ENCODE data around the gene DNAJC10. TPM values are rescaled to one million over a fixed set of nuclear protein-coding genes. Genes with fewer than 3 reads are reported as not detected.

Gene DNAJC10
- polyA plus RNA-seq, 1 donor = 52.3 TPM

DNA sequence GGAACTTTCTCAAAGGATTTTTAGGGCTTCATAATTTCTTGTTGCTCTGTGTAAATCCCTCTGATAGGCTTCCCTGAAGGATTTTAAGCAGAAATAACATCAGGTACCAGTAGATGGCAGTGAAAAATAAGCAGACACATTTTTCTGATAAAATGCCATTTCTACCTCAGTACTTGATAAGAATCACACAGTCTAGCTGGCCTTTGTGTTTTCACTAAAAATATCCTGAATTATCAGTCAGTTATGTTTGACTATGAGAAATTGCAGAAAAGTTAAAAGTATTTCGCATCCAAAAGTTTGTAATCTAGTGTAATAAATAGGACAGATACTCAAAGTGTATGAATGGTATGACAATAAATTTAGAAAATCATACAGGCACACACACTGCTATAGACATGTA, 68.7 kb downstream of the DNAJC10 start:
- peak; percentile 8 for DNase-seq

DNA sequence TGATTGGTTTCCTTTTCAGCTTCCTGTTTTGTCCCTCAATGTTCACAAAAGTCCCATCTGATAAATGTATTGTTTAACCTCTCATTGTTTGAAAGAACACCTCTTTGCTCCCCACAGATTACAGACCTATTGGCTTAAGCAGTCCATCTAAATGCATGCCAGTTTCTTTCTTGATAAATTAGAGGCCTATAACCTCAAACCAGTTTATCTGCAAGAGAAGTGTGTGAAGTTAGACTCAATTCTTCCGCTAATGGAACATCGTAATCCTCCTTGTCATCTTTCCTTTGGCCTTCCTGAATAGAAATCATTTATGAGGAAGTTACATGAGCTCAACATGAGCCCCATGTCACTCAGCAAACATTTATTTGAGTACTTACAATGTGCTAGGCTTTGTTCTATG, 76.4 kb downstream of the DNAJC10 start:
- DNase-seq = no peak

DNA sequence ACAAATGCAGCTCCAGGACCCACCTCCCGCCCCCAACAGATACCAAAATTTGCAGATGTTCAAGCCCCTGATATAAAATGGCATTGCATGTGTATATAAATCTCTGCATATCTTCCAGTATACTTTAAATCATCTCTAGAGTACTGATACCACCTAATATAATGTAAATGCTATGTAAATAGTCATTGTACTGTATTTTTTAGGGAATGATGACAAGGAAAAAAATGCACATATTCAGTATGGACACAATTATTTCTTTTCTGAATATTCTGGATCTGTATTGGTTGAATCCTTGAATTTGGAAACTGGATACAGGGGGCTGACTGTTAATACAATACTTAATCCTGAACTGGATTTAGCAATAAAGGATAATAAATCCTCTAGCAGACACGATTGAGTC, 82.7 kb downstream of the DNAJC10 start:
- no peak for DNase-seq

DNA sequence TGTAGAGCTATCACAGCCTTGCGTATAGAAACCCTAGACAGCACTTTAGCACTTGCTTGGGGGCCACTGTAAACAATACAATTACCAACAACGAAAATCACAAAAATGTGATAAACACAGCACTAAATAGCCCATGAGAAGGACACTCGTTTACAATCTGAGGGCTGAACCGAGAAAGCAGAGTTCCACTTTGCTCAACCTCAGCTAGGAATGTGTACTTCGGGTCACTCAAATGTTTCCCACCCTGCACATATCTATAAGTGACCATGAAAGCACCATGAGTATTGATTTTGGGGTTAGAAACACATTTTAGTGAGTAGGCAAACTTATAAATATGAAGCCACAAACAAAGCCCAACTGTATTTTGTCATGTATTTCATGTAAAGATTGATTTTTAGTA, 88.1 kb downstream of the DNAJC10 start:
- DNase-seq = no peak

DNA sequence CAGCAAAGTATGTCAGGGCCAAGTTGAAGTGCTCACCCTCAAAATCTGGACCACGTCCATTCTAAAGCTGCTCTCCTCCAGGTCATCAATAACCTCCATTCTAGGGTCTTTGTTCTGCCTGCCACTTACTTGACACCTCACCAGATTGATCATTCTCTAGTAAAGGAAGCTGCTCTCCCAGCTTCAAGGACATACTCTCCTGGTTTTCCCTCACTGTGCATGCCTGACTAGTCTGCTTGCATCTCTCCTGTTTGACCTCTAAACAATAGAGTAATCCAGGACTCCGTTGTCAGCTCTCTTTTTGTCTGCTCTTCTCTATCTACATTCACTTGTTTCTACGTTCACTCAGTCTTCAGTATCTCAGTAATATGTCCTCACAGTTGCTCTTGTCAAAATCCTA, 91.3 kb downstream of the DNAJC10 start:
- DNase-seq = no peak

DNA sequence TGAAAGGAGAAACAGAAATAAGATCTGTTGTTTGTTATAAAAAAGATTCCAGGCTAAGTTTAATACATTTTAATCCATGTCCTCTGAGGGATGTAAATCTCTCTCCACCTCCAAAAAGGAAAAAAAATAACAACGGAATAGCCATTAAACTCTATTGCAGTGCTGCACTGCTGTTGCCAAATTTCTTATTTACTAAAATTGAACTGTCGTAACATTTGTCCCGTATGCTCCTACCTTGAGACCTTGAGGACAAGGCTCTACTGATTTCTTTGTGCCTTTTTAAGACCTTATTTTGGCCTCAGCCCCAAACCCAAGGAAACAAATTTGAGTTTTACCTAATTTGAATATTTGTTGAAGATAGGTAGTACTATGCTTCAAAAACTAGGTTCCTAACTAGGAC, 94.0 kb downstream of the DNAJC10 start:
- DNase-seq = no peak

DNA sequence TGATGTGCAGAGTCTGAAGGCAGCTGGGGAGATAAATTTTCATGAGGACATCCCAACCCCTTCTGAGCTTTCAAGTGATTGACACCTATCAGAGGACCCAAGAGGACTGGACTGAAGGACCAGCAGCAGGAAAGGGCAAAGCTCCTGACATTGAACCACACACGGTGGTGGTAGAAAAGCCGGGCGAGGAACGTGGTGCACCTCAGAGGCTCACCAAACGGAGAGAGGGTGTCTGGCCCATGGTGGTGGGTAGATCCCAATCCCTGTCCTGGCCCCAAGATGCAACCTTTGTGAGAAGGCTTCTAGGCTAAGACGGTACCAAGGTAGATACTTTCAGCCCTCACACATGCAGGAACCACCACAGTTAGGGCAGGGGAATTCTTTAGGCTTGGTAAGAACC, 98.3 kb downstream of the DNAJC10 start:
- no peak for DNase-seq

DNA sequence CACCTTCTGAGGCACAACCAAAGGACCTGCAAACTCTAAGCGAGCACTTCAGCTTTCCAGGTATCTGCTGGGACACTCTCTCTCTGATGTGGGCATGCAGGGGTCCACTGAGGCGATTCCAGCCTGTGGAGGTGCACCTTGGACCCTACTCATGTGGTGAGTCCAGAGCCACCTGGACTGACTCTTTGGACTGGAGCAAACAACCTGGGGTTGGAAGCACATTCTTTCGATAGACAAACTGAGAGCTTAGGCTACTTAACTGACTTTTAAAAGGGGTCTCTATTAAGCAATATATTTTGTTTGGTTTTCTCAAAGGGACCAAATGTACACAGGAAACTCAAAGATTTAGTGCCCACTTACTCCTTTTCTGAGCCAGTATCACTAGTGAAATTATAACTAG, 98.7 kb downstream of the DNAJC10 start:
- DNase-seq = no peak

DNA sequence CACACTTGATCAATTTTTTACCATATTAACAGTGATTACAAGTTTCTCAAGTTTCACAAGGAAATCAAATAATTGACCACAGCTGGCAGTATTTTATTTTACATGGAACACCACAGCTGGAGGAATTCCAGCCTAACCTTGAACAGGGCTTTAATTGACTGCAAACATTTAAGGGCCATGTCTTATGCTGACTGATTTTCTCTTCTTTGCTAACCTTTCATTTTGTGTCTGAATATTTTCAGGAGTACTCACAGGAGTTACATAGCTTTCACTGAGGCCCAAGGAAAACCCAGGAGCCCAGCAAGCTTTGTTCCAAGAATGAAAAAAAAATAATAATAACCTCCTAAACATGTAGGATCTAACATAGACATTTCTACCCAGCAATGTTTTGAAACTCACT, 100.8 kb downstream of the DNAJC10 start:
- DNase-seq = no peak

DNA sequence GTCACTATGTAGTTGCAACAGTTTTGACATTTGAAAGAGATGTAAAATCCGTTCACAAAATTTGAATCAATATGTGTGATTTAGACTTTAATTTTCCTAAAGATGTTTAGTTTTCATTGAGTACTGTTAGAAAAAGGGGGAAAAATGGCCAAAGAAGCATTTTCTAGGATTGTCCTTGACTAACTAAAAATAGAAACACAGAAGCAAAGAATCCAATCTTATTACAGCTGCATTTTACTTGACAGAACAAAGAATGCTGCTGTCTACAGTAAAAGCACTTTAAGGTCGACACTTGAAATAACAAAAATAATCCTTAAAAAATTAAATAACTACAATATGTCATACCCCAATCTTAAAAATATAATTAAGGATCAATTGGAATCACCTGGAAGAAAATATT, 101.5 kb downstream of the DNAJC10 start:
- no peak for DNase-seq

DNA sequence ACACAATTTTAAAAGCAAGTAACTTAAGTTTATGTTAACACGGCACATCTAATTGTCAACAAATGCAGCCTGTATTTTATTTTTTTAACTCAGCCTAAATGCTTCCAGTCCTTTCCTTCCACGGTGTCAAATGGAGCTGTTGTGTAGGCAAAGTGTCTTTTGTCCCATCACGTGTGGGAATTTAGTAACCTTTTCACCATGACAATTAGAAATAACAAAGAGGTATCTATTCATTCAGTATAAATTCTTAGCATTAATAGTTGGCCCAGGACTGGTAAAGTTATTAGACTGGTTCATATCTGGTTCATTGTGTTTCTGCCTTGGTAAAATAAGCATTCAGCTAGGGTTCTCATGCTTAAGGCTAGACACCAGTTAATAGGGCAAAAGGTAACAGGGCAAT, 102.4 kb downstream of the DNAJC10 start:
- no peak for DNase-seq

DNA sequence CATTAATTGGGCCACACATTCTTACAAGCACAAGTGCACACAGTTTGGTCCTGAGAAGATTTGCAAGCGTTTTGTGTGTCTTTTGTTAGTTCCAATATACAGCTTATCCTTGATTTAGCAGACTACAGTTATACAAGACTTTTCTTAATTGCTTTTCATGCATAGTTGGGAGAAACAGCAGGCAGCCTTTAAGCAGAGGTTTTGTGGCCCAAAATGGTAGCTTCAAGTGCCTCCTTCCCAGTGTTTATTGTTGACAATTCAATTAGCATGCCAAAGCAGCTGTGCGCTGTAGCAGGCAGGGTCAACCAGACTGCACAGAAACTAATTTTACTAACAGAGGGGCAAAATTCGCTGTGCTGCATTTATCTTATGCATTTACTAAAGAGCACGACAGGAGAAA, 102.9 kb downstream of the DNAJC10 start:
- DNase-seq = no peak

DNA sequence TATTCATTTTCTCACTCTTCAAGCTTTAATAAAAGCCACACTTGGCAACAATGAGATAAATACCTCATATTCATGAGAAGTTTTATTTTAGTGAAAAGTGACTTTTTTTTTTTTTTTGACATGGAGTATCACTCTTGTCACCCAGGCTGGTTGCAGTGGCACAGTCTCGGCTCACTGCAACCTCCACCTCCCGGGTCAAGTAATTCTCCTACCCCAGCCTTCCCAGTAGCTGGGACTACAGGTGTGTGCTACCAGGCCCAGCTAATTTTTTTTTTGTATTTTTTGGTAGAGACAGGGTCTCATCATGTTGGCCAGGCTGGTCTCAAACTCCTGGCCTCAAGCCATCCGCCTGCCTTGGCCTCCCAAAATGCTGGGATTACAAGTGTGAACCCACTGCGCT, 103.4 kb downstream of the DNAJC10 start:
- no peak for DNase-seq

DNA sequence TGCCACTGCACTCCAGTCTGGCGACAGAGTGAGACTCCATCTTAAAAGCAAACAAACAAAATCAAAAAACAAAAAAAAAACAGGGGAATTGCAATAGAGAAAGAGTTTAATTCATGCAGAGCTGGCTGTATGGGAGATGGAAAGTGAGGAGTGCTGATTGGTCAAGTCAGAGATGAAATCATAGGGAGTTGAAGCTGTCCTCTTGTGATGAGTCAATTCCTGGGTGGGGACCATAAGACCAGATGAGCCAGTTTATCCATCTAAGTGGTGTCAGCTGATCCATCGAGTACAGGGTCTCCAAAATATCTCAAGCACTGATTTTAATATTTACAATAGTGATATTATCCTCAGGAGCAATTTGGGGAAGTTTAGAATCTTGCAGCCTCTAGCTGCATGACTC, 105.1 kb downstream of the DNAJC10 start:
- no peak for DNase-seq

DNA sequence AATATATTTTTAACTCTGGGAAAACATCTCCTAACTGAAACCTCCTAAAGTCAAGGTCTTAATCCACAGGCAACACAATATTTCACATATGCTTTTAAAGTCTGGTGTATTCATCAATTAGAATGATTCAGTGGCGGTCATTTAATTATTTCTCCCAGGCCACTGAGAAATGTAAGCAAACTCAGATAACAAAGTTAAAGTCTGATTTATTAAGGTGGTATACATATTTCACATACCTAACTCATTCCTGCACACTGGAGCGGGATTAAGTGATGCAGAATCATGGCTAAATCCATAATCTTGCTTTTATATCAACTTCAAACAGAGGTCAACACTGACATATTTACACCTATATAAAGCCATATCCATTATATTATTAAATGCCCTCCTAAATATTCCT, 106.7 kb downstream of the DNAJC10 start:
- no peak for DNase-seq

DNA sequence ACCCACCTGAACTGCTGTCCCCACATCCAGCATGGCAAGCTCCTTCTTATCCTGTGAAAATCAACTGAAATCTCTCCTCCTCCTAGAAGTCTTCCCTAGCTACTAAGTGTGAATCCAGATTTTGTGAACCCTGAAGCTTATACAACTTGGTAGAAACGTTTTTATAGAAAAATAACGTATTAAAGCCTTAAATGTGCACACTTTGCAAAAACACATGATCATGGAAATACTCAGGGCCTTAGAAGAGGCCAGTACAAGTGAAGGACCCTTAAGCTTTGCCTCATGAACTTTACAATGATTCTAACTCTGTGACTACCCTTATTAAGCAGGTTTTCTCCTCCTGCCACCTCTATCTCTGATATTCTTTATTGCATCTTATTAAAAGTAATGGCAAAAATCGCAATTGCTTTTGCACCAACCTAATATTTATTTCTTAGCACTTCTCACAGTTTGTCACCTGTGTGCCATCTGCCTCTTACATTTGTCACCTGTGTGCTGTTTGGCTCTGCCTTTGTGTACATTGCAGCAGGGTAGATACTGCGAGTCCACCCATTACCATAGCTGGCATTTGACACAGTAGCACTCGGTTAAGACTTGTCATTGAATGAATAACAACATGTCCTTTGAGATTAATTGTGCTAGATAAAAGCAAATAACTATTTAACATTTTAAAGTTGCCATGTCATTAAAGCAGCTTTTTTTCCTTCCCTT, 108.2 kb downstream of the DNAJC10 start:
- DNase-seq = no peak

DNA sequence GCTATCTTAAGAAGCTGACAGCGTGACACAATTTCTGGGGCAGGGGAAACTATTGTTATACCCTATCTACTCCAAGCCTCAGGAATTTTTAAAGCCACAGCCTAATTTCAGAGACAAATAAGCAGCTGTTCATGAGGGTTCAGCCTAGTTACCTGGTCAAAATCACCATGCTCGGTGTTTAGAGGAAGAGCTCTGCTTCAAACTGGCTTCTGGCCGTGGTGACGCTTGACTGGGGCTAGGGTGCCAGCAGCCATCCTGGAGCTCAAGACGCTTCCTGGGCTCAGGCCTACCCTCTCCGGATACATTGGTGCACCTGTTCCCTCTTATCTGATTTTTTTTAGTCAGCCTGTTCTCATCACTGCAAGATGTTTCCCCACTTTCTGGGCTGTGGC, 108.7 kb downstream of the DNAJC10 start:
- DNase-seq = no peak

DNA sequence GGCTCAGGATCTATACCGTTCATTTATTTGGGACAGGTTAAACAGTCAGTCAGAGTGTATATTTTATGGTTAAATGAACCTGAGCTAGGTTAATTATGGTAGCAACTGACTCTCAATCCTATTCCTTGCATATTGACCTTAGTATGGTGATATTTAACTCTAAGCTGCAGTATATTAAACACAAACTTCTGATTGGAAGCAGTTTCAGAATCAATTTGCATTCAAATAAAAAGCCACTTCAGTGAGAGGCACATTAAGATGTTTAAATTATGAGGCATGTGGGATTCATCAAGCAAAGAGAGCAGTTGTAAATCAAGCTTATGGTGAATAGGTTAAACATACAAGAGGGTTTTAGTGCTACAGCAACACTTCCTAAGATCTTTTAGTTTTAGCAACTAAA, 110.0 kb downstream of the DNAJC10 start:
- DNase-seq = no peak

DNA sequence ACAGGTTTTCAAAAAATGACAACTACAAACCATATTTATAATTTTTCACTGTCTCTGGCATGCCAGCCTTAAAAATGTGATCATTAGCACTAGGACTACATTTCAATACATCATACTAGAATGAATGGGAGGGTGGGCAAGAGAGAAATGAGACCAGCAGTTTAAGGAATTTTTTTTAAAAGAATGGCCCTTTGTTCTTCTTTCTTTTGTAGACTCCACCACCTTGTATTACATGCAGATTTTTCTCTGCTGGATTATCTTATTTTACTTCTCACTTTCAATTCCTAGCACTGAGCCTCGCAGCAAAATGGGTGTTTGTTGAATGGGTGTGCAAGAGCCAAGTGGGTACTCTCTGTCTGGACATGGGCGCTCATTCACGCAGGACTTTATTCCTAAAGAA, 110.4 kb downstream of the DNAJC10 start:
- DNase-seq = no peak

DNA sequence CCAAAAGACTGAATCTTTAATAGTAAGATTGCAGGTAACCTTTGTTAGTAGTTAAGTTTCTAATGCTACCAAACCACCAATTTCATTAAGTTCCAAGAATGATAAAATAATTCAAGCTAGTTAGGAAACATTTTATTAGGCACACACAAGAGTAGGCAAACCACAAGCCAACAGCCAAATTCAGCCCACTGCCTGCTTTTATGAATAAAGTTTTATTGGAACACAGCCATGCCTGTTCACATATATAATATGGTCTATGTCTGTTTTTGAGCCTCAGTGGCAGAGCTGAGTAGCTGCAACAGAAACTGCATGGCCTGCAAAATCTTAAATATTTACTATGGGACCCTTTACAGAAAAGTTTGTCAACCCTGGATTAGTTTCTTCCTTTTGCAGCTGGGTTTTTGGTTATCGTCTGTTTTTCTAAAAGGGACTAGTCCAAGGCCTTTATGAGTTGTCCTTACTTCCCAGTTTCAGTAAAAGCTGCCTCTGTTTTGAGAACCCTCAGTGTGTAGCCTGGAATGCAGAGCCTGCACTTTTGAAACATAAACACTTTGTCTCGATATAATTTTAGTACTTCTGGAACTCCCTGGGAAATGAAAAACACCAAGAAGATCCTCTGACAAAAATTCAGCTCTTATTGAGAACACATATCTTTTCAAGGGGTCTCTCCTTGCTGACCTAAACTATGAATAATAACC, 111.3 kb downstream of the DNAJC10 start:
- DNase-seq = no peak

DNA sequence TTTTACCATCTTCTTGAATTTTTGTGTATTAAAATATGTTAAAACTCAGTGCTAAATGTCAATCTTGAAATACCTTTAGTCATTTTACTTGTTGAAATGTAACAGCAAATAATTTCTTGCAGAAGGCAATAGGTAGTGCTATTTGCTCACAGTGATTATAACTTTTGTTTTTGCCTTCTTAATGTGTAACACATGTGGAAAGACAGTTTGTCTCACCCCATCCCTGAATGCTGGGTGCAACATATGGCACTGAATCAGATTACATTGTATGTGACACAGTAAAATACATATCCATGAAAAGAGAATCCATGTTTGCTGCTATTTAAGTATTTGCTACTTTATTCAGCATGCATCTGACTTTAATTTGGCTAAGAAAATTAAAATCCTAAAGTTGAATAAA, 115.0 kb downstream of the DNAJC10 start:
- DNase-seq = no peak

DNA sequence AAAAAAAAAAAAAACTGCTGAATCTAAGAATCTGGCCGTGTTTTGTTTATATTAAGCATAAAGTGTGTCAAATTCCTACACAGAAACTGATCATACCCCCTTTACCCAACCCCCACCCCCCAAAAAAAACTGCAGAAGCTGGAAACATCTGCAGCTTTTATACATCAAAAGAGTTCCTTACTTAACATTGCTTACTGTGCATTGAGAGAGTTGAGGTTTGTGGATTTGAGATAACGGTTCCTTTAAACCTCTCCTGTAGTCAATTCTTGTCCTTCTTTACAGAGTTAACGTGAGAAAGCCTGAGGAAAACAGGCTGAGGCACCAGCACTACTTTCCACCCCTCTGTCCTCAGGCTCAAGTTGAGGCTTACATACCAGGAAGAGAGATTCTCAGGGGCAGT, 115.9 kb downstream of the DNAJC10 start:
- DNase-seq = no peak

DNA sequence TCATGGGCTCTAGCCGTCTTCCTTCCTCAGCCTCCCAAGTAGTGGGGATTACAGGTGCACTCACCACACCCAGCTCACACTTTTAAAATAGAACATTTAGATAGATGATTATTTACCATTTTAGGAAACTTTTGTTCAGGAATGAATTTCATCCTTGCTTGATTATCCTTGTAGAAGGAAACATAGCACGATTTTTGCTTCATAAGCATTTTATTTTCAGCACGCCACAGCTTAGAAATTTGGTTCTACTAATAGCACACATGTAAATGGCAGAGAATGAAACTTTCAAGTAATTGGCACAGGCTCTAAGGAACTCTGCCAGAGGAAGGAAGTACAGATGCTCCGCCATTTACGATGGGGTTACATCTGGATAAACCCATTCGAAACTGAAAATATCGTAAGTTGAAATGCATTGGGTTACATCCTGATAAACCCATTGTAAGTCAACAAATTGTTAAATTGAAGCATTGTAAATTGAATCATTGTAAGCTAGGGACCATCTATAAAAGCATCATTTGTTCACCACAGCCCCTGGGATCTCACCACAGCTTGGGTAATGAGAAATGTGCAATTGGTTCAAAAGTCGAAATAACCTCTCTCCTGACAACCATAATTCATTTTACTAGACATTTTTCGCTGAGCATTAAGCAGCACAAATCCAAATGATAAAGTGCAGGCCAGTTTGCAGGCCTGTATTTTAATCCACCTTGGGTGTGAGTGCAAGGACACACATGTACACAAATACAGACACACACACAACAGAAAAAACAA, 117.2 kb downstream of the DNAJC10 start:
- DNase-seq = no peak

DNA sequence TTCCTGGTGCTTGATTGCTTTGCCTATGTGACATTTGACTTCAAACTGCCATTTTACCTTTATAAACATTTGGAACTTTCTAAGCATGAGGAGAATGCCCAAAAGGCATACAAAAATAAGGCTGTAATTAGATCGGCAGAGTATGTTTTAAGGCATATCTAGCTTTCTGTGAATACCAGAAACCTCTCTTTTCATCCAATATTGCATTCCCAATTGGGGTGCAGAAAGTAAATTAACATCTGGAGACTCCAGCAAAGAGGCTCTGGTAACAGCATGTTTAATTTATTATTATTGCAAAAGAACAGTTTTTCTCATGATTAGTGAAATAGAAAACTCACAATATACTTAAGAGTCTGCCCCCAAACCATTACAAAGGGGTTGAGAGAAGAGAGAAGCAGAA, 118.2 kb downstream of the DNAJC10 start:
- no peak for DNase-seq

Measured in hindlimb muscle (tissue), 1 donor.